Psoas muscle (tissue), 8 donors: ENCODE results near the gene PLK5. TPM values are rescaled to one million over a fixed set of nuclear protein-coding genes. Genes with fewer than 3 reads are reported as not detected.

ENCODE experiments used
- ATAC-seq, 4 donors: fragments of 200-7000 bp; cut with Tn5 transposase; one replicate each; pipeline ENCODE4 v1.9.1; 2020; ENCODE audit warnings: moderate library complexity in 3 of 4, mild to moderate bottlenecking in 2 of 4
- DNase-seq, 2 donors: peaks; one replicate each; pipeline ENCODE4 v3.0.0-alpha.2; 2020
- H3K27ac ChIP-seq: fragments of 200-600 bp; one replicate; pipeline ENCODE4 v1.8.0; 2022
- H3K27me3 ChIP-seq, 3 donors: fragments of 200-600 bp in 1 of 3; one replicate each; pipeline versions ENCODE4 v1.6.1 to v1.8.0; 2013 to 2022; ENCODE audit warnings: low read length in 2 of 3, mild to moderate bottlenecking in 2 of 3, moderate library complexity in 1 of 3; ENCODE audit not compliant: insufficient read depth in 3 of 3
- H3K36me3 ChIP-seq, 2 donors: fragments of 200-600 bp in 1 of 2; one replicate each; pipeline versions ENCODE4 v1.6.1 to v1.8.0; 2013 to 2022; ENCODE audit warnings: low read depth in 1 of 2, mild to moderate bottlenecking in 1 of 2, moderate library complexity in 1 of 2; ENCODE audit not compliant: insufficient read depth in 1 of 2
- H3K4me1 ChIP-seq: fragments of 200-600 bp; one replicate; pipeline ENCODE4 v1.8.0; 2022
- H3K4me3 ChIP-seq: fragments of 200-600 bp; one replicate; pipeline ENCODE4 v1.8.0; 2022; ENCODE audit warnings: mild to moderate bottlenecking
- H3K9me3 ChIP-seq: fragments of 200-600 bp; one replicate; pipeline ENCODE4 v1.8.0; 2022
- WGBS, 3 donors: extraction: QIAGEN DNeasy Blood & Tissue Kit; methylation state at CpG; one replicate each; pipeline versions ENCODE4 v1.1.6 to v1.1.7; 2013; 5-methylcytosine and 5-hydroxymethylcytosine counted together
- intact Hi-C, 2 donors: fragments of 100-400 bp; cut with DNase I; formaldehyde crosslinking; loops; one replicate each; pipeline versions ENCODE4 v1.11.0 to v1.14.2; 2022
- polyA plus RNA-seq, 3 donors: library from polyadenylated mRNA; stranded (reverse); fragments of 200-250 nt; gene quantifications; one replicate each; pipeline ENCODE4 v1.2.3, GENCODE V29; 2013
- total RNA-seq, 4 donors: library from RNA; stranded (reverse); fragmentation: NEBNext Ultra II Directional in 2 of 4; extraction: Animal tissue kit (Norgen Biotek cat#: 25700) in 2 of 4; gene quantifications; one replicate each; pipeline versions ENCODE4 v1.2.1 to v1.2.4, GENCODE V29; 2021 to 2023
- TF ChIP-seq, protein P1 (sequence below): fragments of 200-600 bp; IDR thresholded peaks from one replicate; pipeline ENCODE4 v1.8.0; 2022; ENCODE audit warnings: antibody characterized with exemption
- donor health status: healthy with polysubstance abuse.
- donor health status: DM: no; HTN: no; CAD: no; lungs with moderate emphysema.
- donor health status: Bipolar disorder and iron deficiency.
- donor health status: healthy.
- donor health status: DM: yes; HTN: yes; CAD: no.
- donor health status: DM: no; HTN: no; CAD: no.
- donor health status: DM: no; HTN: no; CAD: no.
- donor health status: DM: yes; HTN: yes; CAD: no.

Gene PLK5
- total and polyA plus RNA-seq, 7 donors = 0.03 to 0.35 TPM; not detected in 5

- Histone ChIP-seq H3K36me3 (no peaks in the 10 kb centered on the region), H3K27me3 (peaks cover 0 to 16% (median 2%) of the 10 kb centered on the region in 3 donors), H3K4me1 (no peaks in the 10 kb centered on the region), H3K4me3 (no peak overlapping the region), H3K27ac (no peak overlapping the region), H3K9me3 (no peaks in the 10 kb centered on the region)
- intact Hi-C loops = loop anchor here (10.0 kb wide), 2 partner anchors 224 to 284 kb away; no protein-coding TSS in a partner anchor
- WGBS, 3 donors = 11 to 14% (median 14%) methylated on average over 17 of the region's 17 CpGs
- ATAC-seq (peak in 1 of 4 donors; percentile 35), DNase-seq (no peak)
- TF ChIP-seq, protein P1, sequence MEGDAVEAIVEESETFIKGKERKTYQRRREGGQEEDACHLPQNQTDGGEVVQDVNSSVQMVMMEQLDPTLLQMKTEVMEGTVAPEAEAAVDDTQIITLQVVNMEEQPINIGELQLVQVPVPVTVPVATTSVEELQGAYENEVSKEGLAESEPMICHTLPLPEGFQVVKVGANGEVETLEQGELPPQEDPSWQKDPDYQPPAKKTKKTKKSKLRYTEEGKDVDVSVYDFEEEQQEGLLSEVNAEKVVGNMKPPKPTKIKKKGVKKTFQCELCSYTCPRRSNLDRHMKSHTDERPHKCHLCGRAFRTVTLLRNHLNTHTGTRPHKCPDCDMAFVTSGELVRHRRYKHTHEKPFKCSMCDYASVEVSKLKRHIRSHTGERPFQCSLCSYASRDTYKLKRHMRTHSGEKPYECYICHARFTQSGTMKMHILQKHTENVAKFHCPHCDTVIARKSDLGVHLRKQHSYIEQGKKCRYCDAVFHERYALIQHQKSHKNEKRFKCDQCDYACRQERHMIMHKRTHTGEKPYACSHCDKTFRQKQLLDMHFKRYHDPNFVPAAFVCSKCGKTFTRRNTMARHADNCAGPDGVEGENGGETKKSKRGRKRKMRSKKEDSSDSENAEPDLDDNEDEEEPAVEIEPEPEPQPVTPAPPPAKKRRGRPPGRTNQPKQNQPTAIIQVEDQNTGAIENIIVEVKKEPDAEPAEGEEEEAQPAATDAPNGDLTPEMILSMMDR = no peak
Observed at GRCh38 chr19:1540365-1540925, 16.6 kb downstream of the PLK5 start.

- intact Hi-C loops = loop anchor here (5.0 to 10.0 kb wide), 3 partner anchors 123 to 275 kb away; no protein-coding TSS in a partner anchor
Observed at GRCh38 chr19:1549332-1549945, 25.6 kb downstream of the PLK5 start.

DNA sequence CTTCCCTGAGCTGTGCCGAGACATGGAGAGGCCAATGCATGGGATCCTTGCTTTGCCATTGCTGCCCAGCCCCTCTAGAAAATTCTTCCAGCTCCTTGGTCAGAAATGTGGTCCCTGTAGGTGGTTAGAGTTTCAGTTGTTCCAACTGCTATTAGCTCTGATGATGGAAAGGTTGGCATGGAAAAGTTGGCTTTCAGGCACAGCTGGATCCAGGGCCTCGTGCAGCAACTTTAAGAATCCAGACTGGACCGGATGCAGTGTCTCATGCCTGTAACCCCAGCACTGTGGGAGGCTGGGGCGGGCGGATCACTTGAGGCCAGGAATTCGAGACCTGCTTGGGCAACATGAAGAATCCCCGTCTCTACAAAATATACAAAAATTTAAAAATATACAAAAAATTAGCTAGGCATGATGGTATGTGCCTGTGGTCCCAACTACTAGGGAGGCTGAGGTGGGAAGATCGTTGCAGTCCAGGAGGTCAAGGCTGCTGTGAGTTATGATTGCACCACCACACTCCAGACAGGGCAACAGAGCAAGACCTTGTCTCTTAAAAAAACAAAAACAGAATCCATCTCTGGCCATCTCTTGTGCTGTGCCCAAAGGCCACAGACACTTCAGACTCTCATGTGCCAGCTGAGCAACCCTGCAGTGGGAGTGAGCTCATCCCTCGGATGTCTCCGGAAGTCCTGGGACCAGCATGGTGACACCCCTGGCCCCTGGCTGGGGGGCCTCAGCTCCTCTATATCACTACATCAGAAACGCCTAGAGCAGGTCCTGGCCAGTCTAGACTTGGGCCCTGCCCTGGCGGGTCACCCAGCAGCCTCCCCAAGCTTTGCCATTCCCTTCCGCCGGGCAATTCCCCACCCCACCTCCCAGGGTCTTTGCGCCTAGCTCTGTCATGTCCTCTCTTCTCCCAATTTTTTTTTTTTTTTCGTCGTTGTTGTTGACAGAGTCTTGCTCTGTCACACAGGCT, 27.5 kb downstream of the PLK5 start:
- no peak for DNase-seq
- TF ChIP-seq, protein P1 = no peak
- intact Hi-C loops = no loop called here
- Histone ChIP-seq H3K27ac (no peak overlapping the region), H3K4me3 (no peak overlapping the region), H3K36me3 (no peaks in the 10 kb centered on the region), H3K4me1 (no peaks in the 10 kb centered on the region), H3K27me3 (no peaks in the 10 kb centered on the region), H3K9me3 (no peaks in the 10 kb centered on the region)
- no peak for ATAC-seq
- WGBS, 3 donors = 81 to 85% (median 81%) methylated on average over 17 of the region's 17 CpGs

More at GRCh38 chr19:1549332-1549945, 25.6 kb downstream of the PLK5 start:
- H3K27ac ChIP-seq = no peak overlapping the region
- 72 to 84% (median 82%) methylated on average over 4 of the region's 4 CpGs for WGBS, 3 donors
- TF ChIP-seq, protein P1 = no peak
- no peaks in the 10 kb centered on the region for H3K36me3 ChIP-seq
- no peaks in the 10 kb centered on the region for H3K27me3 ChIP-seq
- H3K4me1 ChIP-seq = no peaks in the 10 kb centered on the region
- H3K9me3 ChIP-seq = no peaks in the 10 kb centered on the region
- H3K4me3 ChIP-seq = no peak overlapping the region
- ATAC-seq (no peak), DNase-seq (no peak)

- Histone ChIP-seq H3K9me3 (no peaks in the 10 kb centered on the region), H3K27ac (no peak overlapping the region), H3K4me3 (no peak overlapping the region), H3K36me3 (no peaks in the 10 kb centered on the region), H3K4me1 (no peaks in the 10 kb centered on the region), H3K27me3 (no peaks in the 10 kb centered on the region)
- TF ChIP-seq, protein P1 = no peak
- intact Hi-C loops = no loop called here
- 76 to 83% (median 80%) methylated on average over 10 of the region's 10 CpGs for WGBS, 3 donors
- ATAC-seq = no peak
- no peak for DNase-seq
Observed at GRCh38 chr19:1553415-1553814, 29.5 kb downstream of the PLK5 start.
